Right cardiac atrium (tissue), 5 donors: ENCODE results near the gene LRBA. TPM values are rescaled to one million over a fixed set of nuclear protein-coding genes. Genes with fewer than 3 reads are reported as not detected.

ENCODE experiments used
- ATAC-seq, 2 donors: fragments of 200-7000 bp; cut with Tn5 transposase; one replicate each; pipeline versions ENCODE4 v1.8.0 to v1.9.1; 2020; ENCODE audit warnings: moderate library complexity in 2 of 2, mild to moderate bottlenecking in 1 of 2
- DNase-seq, 3 donors: peaks; one replicate each; pipeline ENCODE4 v3.0.0-alpha.2; 2020
- H3K27ac ChIP-seq: one replicate; pipeline ENCODE4 v1.5.1; 2013; ENCODE audit warnings: mild to moderate bottlenecking, low read length, control low read depth, moderate library complexity
- H3K27me3 ChIP-seq: one replicate; pipeline ENCODE4 v1.6.1; 2013; ENCODE audit not compliant: control insufficient read depth, insufficient read depth
- H3K4me1 ChIP-seq: one replicate; pipeline ENCODE4 v1.6.1; 2013; ENCODE audit warnings: low read length; ENCODE audit not compliant: control insufficient read depth, insufficient read depth
- H3K4me3 ChIP-seq: one replicate; pipeline ENCODE4 v1.5.1; 2013; ENCODE audit warnings: low read length, control low read depth
- H3K9me3 ChIP-seq: one replicate; pipeline ENCODE4 v1.6.1; 2013; ENCODE audit warnings: low read length; ENCODE audit not compliant: control insufficient read depth
- WGBS: extraction: QIAGEN DNeasy Blood & Tissue Kit; methylation state at CpG from one replicate; pipeline ENCODE4 v1.1.7; 2013; 5-methylcytosine and 5-hydroxymethylcytosine counted together
- intact Hi-C, 4 donors: fragments of 100-400 bp; cut with DNase I; formaldehyde crosslinking; loops; one replicate each; pipeline versions ENCODE4 v1.11.0 to v1.14.0; 2022 to 2023
- polyA plus RNA-seq: library from polyadenylated mRNA; stranded (reverse); fragments of 200-250 nt; gene quantifications from one replicate; pipeline ENCODE4 v1.2.3, GENCODE V29; 2013
- total RNA-seq, 4 donors: library from RNA; stranded (reverse); fragmentation: NEBNext Ultra II Directional; extraction: Animal tissue kit (Norgen Biotek cat#: 25700); gene quantifications; one replicate each; pipeline ENCODE4 v1.2.1, GENCODE V29; 2021
- donor health status: healthy with polysubstance abuse.
- donor health status: DM: no; HTN: yes; CAD: no.
- donor health status: DM: no; HTN: no; CAD: no.
- donor health status: DM: no; HTN: yes; CAD: no; lungs with severe emphysema.
- donor health status: DM: yes; HTN: yes; CAD: no.

LRBA gene
- total and polyA plus RNA-seq, 5 donors, result 14.4 to 29.9 (median 23.4) TPM

DNA sequence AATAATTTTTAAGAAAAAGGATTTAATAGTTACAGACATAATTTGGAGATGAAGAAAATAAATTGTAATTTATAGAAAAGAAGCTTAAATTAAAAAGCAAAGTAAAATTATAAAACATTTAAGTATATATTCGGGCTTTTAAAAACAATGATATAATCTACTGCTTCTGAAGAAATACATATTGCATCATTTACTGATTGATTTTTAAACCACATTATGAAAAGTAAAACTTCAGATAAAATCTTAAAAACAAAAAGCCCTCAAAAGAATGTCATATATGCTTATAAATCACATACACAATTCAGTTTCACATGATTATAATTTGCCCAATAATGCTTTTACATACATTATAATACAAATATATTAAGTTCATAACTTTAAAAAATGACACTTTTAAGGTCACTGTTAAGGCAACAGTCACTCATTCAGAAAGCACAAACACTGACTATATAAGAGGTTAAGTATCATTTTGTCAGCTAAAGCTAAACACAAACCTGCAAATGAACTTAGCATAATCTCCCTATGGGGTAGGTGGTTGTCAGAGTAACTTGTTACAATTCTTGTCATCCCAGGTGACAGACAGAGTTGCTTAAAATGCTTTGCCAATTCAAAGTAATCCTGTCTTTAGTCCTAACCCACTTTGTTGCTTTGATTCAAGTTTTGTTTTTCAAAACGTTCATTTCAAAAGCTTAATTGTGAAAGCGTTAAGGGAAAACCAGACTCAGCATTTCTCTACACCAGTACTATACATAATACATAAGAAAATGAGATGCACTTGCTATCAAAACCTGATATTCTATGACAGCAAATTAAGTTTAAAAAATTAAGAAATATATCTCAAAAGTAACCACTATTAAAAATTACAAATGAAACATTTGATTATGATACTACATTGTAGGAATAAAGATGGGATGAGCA lies 523.7 kb downstream of the LRBA start:
- no peak overlapping the region for H3K27ac ChIP-seq
- H3K4me3 ChIP-seq, result no peak overlapping the region
- no peaks in the 10 kb centered on the region for H3K4me1 ChIP-seq
- DNase-seq, result no peak
- intact Hi-C loops, result no loop called here
- no peaks in the 10 kb centered on the region for H3K9me3 ChIP-seq
- no peaks in the 10 kb centered on the region for H3K27me3 ChIP-seq
- no peak for ATAC-seq
- 64% methylated on average over 3 of the region's 3 CpGs for WGBS

GRCh38 chr4:150482581-150482980 lies 532.5 kb downstream of the LRBA start:
- Histone ChIP-seq H3K27ac (no peak overlapping the region), H3K27me3 (no peaks in the 10 kb centered on the region), H3K4me1 (no peaks in the 10 kb centered on the region), H3K9me3 (no peaks in the 10 kb centered on the region), H3K4me3 (no peak overlapping the region)
- intact Hi-C loops, result no loop called here
- ATAC-seq (no peak), DNase-seq (no peak)
- 82% methylated on average over 4 of the region's 4 CpGs for WGBS

DNA sequence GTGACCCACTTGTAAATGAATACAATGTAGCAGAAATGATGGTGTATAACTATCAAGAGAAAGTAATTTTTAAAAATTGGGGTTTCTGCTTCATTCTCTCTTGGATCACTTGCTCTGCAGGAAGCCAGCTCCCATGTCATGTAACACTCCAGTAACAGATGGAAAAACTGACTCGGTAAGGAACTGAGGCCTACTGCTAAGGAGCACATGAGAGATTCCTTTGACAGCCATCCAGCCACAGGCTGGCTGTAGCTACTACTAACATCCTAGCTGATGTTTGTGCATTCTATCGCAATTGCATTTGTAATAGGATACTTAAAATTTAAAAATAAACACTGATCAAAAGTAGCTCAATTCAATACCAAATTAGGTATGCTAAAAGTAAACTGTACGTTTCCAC lies 535.4 kb downstream of the LRBA start:
- WGBS, result 78% methylated on average over 3 of the region's 3 CpGs
- ATAC-seq (peak in 1 of 2 donors; percentile 58), DNase-seq (no peak)
- intact Hi-C loops, result no loop called here
- H3K27ac ChIP-seq, result no peak overlapping the region
- H3K4me3 ChIP-seq, result no peak overlapping the region
- H3K9me3 ChIP-seq, result no peaks in the 10 kb centered on the region
- H3K27me3 ChIP-seq, result no peaks in the 10 kb centered on the region
- H3K4me1 ChIP-seq, result no peaks in the 10 kb centered on the region

GRCh38 chr4:150477869-150478268 lies 537.2 kb downstream of the LRBA start:
- no peak overlapping the region for H3K27ac ChIP-seq
- ATAC-seq, result peak in 1 of 2 donors; percentile 88
- H3K4me3 ChIP-seq, result no peak overlapping the region
- H3K9me3 ChIP-seq, result no peaks in the 10 kb centered on the region
- intact Hi-C loops, result no loop called here
- H3K4me1 ChIP-seq, result no peaks in the 10 kb centered on the region
- H3K27me3 ChIP-seq, result no peaks in the 10 kb centered on the region
- DNase-seq, result no peak
- 81% methylated on average over 1 of the region's 1 CpG for WGBS

GRCh38 chr4:150476776-150477175 lies 538.3 kb downstream of the LRBA start:
- no peak overlapping the region for H3K27ac ChIP-seq
- intact Hi-C loops, result no loop called here
- no peak for DNase-seq
- ATAC-seq, result no peak
- 90% methylated on average over 2 of the region's 2 CpGs for WGBS
- no peaks in the 10 kb centered on the region for H3K9me3 ChIP-seq
- no peaks in the 10 kb centered on the region for H3K27me3 ChIP-seq
- no peaks in the 10 kb centered on the region for H3K4me1 ChIP-seq
- H3K4me3 ChIP-seq, result no peak overlapping the region

DNA sequence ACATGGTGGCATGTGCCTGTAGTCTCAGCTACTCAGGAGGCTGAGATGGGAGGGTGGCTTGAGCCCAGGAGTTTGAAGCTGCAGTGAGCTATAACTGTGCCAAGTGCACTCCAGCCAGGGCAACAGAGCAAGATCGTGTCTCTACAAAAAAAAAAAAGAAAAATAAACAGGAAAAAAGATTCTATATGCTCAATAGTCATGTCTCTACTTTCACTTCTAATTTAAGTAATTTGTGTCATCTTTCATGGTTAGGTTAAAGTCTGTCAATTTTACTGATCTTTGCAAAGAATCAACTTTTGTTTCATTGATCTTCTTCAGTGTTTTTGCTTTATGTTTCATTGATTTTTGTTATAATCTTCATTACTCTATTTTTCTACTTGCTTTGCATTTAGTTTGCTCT lies 539.3 kb downstream of the LRBA start:
- DNase-seq, result no peak
- WGBS, result 75% methylated on average over 1 of the region's 1 CpG
- Histone ChIP-seq H3K4me3 (no peak overlapping the region), H3K27ac (no peak overlapping the region), H3K4me1 (no peaks in the 10 kb centered on the region), H3K27me3 (no peaks in the 10 kb centered on the region), H3K9me3 (no peaks in the 10 kb centered on the region)
- ATAC-seq, result no peak
- intact Hi-C loops, result no loop called here

DNA sequence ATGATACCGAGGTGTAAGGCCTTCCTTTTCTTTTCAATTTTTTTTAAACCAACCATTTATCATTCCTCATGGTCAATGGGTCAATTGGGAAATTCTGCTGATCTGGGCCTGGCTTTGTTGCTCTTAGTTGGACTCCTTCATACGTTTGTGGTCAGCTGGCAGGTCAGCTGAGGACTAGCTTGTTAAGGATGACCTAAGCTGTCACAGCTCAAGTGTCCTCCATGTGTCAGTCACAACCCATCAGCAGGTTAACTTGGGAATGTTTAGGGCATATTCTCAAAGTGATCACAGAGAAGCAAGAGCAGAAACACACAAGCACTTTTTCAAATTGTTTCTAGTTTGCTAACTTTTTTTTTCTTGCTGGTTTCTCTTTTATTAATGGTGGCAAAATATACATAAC lies 550.6 kb downstream of the LRBA start:
- intact Hi-C loops, result no loop called here

GRCh38 chr4:150462743-150463142 lies 552.3 kb downstream of the LRBA start:
- intact Hi-C loops, result no loop called here
- Histone ChIP-seq H3K4me1 (no peaks in the 10 kb centered on the region), H3K27ac (no peak overlapping the region), H3K9me3 (no peaks in the 10 kb centered on the region), H3K4me3 (no peak overlapping the region), H3K27me3 (no peaks in the 10 kb centered on the region)
- 94% methylated on average over 2 of the region's 2 CpGs for WGBS
- DNase-seq (no peak), ATAC-seq (no peak)

More for the DNA sequence above, 550.6 kb downstream of the LRBA start:
- no peak overlapping the region for H3K4me3 ChIP-seq
- H3K9me3 ChIP-seq, result no peaks in the 10 kb centered on the region
- DNase-seq, result peak in 1 of 3 donors; percentile 7
- H3K27me3 ChIP-seq, result no peaks in the 10 kb centered on the region
- no peak for ATAC-seq
- WGBS, result 59% methylated on average over 2 of the region's 2 CpGs
- H3K27ac ChIP-seq, result no peak overlapping the region
- no peaks in the 10 kb centered on the region for H3K4me1 ChIP-seq

- ATAC-seq (no peak), DNase-seq (no peak)
- Histone ChIP-seq H3K4me3 (no peak overlapping the region), H3K4me1 (no peaks in the 10 kb centered on the region), H3K9me3 (no peaks in the 10 kb centered on the region), H3K27me3 (no peaks in the 10 kb centered on the region), H3K27ac (no peak overlapping the region)
- WGBS, result 98% methylated on average over 1 of the region's 1 CpG
- intact Hi-C loops, result no loop called here
Observed at GRCh38 chr4:150461957-150462356, 553.1 kb downstream of the LRBA start.

- DNase-seq, result no peak
Observed at GRCh38 chr4:150457802-150458201, 557.3 kb downstream of the LRBA start.

GRCh38 chr4:150451883-150452282 lies 563.2 kb downstream of the LRBA start:
- intact Hi-C loops, result no loop called here
- no peaks in the 10 kb centered on the region for H3K4me1 ChIP-seq
- no peaks in the 10 kb centered on the region for H3K27me3 ChIP-seq
- ATAC-seq (no peak), DNase-seq (no peak)
- no peak overlapping the region for H3K4me3 ChIP-seq
- no peak overlapping the region for H3K27ac ChIP-seq
- no peaks in the 10 kb centered on the region for H3K9me3 ChIP-seq
- 70% methylated on average over 3 of the region's 3 CpGs for WGBS

More at GRCh38 chr4:150457802-150458201, 557.3 kb downstream of the LRBA start:
- no peak for ATAC-seq
- intact Hi-C loops, result no loop called here
- Histone ChIP-seq H3K9me3 (no peaks in the 10 kb centered on the region), H3K27ac (no peak overlapping the region), H3K4me1 (no peaks in the 10 kb centered on the region), H3K4me3 (no peak overlapping the region), H3K27me3 (no peaks in the 10 kb centered on the region)
- WGBS, result 78% methylated on average over 1 of the region's 1 CpG
